Suprapubic skin (tissue), 4 donors: ENCODE results near the gene SULF2. TPM values are rescaled to one million over a fixed set of nuclear protein-coding genes. Genes with fewer than 3 reads are reported as not detected.

Experiments used
- DNase-seq, 2 donors: peaks; one replicate each; pipeline ENCODE4 v3.0.0-alpha.2; 2019; ENCODE audit warnings: low spot score in 2 of 2
- H3K27ac ChIP-seq: fragments of 200-600 bp; sonication (generic); one replicate; pipeline ENCODE4 v1.5.1; 2019
- H3K27me3 ChIP-seq: fragments of 200-600 bp; sonication (generic); one replicate; pipeline ENCODE4 v1.5.1; 2019
- H3K36me3 ChIP-seq: fragments of 200-600 bp; sonication (generic); one replicate; pipeline ENCODE4 v1.5.1; 2019
- H3K4me1 ChIP-seq: fragments of 200-600 bp; sonication (generic); one replicate; pipeline ENCODE4 v1.5.1; 2019
- H3K4me3 ChIP-seq: fragments of 200-600 bp; sonication (generic); one replicate; pipeline ENCODE4 v1.5.1; 2019; ENCODE audit warnings: mild to moderate bottlenecking
- H3K9me3 ChIP-seq: fragments of 200-600 bp; sonication (generic); one replicate; pipeline ENCODE4 v1.5.1; 2019
- EP300 ChIP-seq: sonication (generic); formaldehyde crosslinking; IDR thresholded peaks from one replicate; pipeline ENCODE4 v1.6.1; 2017; ENCODE audit warnings: antibody characterized with exemption
- POLR2A ChIP-seq, 2 donors: fragments of 450-650 bp; IDR thresholded peaks; one replicate each; pipeline ENCODE4 v1.6.1; 2017; ENCODE audit warnings: antibody characterized with exemption in 2 of 2, mild to moderate bottlenecking in 2 of 2, moderate library complexity in 2 of 2
- POLR2AphosphoS5 ChIP-seq, 3 donors: sonication (generic); formaldehyde crosslinking; IDR thresholded peaks; one replicate each; pipeline ENCODE4 v1.6.1; 2017; ENCODE audit warnings: antibody characterized with exemption in 3 of 3
- WGBS: methylation state at CpG from one replicate; pipeline ENCODE4 v1.1.5; 2018; 5-methylcytosine and 5-hydroxymethylcytosine counted together
- total RNA-seq, 4 donors: library from RNA; depleted of rRNA; stranded (reverse); fragments of >200 nt; gene quantifications; one replicate each; pipeline ENCODE4 v1.1.0, GENCODE V29; 2016
- TF ChIP-seq, protein P1 (sequence below), 2 donors: fragments of 200-600 bp in 1 of 2; fragments of 450-650 bp in 1 of 2; sonication (generic) in 1 of 2; IDR thresholded peaks; one replicate each; pipeline ENCODE4 v1.5.1; 2016 to 2019; ENCODE audit warnings: antibody characterized with exemption in 2 of 2, mild to moderate bottlenecking in 1 of 2, moderate library complexity in 1 of 2

The SULF2 gene
- total RNA-seq, 4 donors from 2014 or later = 28.4 to 95.4 (median 57.5) TPM

DNA sequence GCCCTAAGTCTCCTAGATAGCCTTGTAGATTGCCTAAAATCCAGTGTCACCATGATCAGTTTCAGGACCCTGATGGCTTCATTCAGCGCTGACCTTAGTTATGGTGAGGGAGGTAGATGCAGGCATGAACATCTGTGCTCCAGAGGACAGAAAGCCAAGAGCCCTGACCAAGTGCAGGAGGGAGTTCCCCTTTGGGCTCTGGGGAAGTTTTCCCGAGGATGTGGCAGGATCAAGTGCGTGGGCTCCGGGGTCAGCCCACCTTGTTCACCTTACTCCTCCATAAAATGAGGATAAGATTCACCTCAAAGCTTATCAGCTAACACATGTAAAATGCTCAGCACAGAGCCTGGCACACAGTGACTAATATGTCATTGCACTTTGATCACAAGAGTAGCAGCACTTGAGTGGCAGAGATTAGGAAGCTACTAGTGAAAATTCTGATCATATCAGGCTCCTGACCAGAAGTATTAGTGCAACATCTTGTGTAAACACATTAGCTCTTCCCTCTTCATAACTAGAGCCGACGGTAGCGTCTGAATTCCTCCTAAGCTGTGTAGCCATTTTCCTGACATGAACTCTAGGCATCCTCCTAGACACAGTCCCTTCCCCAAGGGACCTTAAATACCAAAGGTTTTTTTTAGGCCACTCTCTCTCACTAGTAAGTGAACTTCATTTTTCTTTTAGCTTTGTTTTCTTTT is 125.2 kb downstream of the SULF2 start:
- Histone ChIP-seq H3K4me3 (no peak overlapping the region), H3K9me3 (no peaks in the 10 kb centered on the region), H3K36me3 (peaks cover 71% of the 10 kb centered on the region), H3K4me1 (peaks cover 8% of the 10 kb centered on the region), H3K27me3 (no peaks in the 10 kb centered on the region), H3K27ac (no peak overlapping the region)
- 66% methylated on average over 7 of the region's 7 CpGs for WGBS
- DNase-seq = no peak
- TF ChIP-seq POLR2AphosphoS5 (IDR thresholded peaks at IDR 0.05) (no peak), EP300 (no peak), POLR2A (IDR thresholded peaks at IDR 0.05) (no peak)
- TF ChIP-seq, protein P1, sequence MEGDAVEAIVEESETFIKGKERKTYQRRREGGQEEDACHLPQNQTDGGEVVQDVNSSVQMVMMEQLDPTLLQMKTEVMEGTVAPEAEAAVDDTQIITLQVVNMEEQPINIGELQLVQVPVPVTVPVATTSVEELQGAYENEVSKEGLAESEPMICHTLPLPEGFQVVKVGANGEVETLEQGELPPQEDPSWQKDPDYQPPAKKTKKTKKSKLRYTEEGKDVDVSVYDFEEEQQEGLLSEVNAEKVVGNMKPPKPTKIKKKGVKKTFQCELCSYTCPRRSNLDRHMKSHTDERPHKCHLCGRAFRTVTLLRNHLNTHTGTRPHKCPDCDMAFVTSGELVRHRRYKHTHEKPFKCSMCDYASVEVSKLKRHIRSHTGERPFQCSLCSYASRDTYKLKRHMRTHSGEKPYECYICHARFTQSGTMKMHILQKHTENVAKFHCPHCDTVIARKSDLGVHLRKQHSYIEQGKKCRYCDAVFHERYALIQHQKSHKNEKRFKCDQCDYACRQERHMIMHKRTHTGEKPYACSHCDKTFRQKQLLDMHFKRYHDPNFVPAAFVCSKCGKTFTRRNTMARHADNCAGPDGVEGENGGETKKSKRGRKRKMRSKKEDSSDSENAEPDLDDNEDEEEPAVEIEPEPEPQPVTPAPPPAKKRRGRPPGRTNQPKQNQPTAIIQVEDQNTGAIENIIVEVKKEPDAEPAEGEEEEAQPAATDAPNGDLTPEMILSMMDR (IDR thresholded peaks at IDR 0.05) = no peak

DNA sequence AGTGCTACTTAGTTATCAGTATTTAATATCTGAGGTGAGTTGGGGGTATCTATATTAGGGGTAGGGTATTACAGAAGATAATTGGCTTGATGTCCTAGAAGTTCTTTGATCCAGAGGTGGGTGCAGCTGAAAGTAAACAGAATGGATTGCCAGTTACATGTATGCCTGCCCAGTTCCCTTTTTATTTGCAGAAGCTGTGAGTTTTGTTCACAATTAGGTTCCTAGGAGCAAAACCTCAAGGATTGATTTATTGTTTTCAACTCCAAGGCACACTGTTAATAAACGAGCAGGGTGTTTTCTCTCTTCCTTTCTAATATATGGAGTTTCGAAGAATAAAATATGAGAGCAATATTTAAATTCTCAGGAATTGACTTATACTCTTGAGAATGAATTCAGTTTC is 129.0 kb downstream of the SULF2 start:
- TF ChIP-seq, protein P1 (IDR thresholded peaks at IDR 0.05) = no peak
- TF ChIP-seq EP300 (no peak), POLR2AphosphoS5 (IDR thresholded peaks at IDR 0.05) (no peak), POLR2A (IDR thresholded peaks at IDR 0.05) (no peak)
- H3K4me1 ChIP-seq = no peaks in the 10 kb centered on the region
- H3K36me3 ChIP-seq = peaks cover 88% of the 10 kb centered on the region
- H3K27me3 ChIP-seq = no peaks in the 10 kb centered on the region
- H3K9me3 ChIP-seq = no peaks in the 10 kb centered on the region
- H3K27ac ChIP-seq = no peak overlapping the region
- 79% methylated on average over 2 of the region's 2 CpGs for WGBS
- no peak overlapping the region for H3K4me3 ChIP-seq
- no peak for DNase-seq

DNA sequence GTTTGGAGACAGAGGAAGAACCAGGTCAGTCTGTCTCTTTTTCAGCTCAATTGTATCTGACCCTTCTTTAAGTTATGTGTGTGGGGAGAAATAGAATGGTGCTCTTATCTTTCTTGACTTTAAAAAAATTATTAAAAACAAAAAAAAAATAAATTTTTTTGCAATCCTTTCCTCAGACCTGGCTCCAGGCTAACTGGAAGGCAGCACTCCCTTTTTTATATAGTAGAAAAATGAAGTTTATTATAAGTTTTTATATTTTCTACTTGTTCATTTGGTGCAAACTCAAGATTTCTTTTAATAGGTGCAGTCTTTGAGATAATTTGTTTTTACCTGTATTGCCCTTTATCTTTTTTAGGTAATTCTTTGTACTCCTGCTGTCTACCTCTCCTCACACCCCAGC is 129.6 kb downstream of the SULF2 start:
- H3K36me3 ChIP-seq = peaks cover 92% of the 10 kb centered on the region

DNA sequence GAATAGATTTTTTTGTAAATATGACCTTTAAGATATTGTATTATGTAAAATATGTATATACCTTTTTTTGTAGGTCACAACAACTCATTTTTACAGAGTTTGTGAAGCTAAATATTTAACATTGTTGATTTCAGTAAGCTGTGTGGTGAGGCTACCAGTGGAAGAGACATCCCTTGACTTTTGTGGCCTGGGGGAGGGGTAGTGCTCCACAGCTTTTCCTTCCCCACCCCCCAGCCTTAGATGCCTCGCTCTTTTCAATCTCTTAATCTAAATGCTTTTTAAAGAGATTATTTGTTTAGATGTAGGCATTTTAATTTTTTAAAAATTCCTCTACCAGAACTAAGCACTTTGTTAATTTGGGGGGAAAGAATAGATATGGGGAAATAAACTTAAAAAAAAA is 130.9 kb downstream of the SULF2 start:
- no peaks in the 10 kb centered on the region for H3K9me3 ChIP-seq
- H3K27me3 ChIP-seq = no peaks in the 10 kb centered on the region
- 96% methylated on average over 1 of the region's 1 CpG for WGBS
- H3K36me3 ChIP-seq = peaks cover 95% of the 10 kb centered on the region
- no peak for TF ChIP-seq POLR2AphosphoS5 (IDR thresholded peaks at IDR 0.05)
- TF ChIP-seq EP300 = no peak
- TF ChIP-seq POLR2A (IDR thresholded peaks at IDR 0.05) = no peak
- TF ChIP-seq, protein P1 (IDR thresholded peaks at IDR 0.05) = no peak
- H3K4me1 ChIP-seq = no peaks in the 10 kb centered on the region
- DNase-seq = no peak
- H3K4me3 ChIP-seq = no peak overlapping the region
- H3K27ac ChIP-seq = no peak overlapping the region

More for the DNA sequence above, 129.6 kb downstream of the SULF2 start:
- Histone ChIP-seq H3K27me3 (no peaks in the 10 kb centered on the region), H3K4me3 (no peak overlapping the region), H3K4me1 (no peaks in the 10 kb centered on the region), H3K27ac (no peak overlapping the region), H3K9me3 (no peaks in the 10 kb centered on the region)
- DNase-seq = no peak
- no peak for TF ChIP-seq POLR2AphosphoS5 (IDR thresholded peaks at IDR 0.05)
- TF ChIP-seq EP300 = no peak
- TF ChIP-seq POLR2A (IDR thresholded peaks at IDR 0.05) = no peak
- TF ChIP-seq, protein P1 (IDR thresholded peaks at IDR 0.05) = no peak

DNA sequence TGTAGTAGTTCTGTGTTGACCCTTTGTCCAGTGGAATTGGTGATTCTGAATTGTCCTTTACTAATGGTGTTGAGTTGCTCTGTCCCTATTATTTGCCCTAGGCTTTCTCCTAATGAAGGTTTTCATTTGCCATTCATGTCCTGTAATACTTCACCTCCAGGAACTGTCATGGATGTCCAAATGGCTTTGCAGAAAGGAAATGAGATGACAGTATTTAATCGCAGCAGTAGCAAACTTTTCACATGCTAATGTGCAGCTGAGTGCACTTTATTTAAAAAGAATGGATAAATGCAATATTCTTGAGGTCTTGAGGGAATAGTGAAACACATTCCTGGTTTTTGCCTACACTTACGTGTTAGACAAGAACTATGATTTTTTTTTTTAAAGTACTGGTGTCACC is 131.4 kb downstream of the SULF2 start:
- peaks cover 95% of the 10 kb centered on the region for H3K36me3 ChIP-seq
- no peaks in the 10 kb centered on the region for H3K4me1 ChIP-seq
- H3K27ac ChIP-seq = no peak overlapping the region
- TF ChIP-seq EP300 = no peak
- no peak for TF ChIP-seq POLR2A (IDR thresholded peaks at IDR 0.05)
- TF ChIP-seq, protein P1 (IDR thresholded peaks at IDR 0.05) = no peak
- TF ChIP-seq POLR2AphosphoS5 (IDR thresholded peaks at IDR 0.05) = no peak
- H3K27me3 ChIP-seq = no peaks in the 10 kb centered on the region
- 81% methylated on average over 2 of the region's 2 CpGs for WGBS
- no peak for DNase-seq
- H3K9me3 ChIP-seq = no peaks in the 10 kb centered on the region
- H3K4me3 ChIP-seq = no peak overlapping the region
